Posterior vena cava (tissue), 2 donors: ENCODE results near the gene WDR48. TPM values are rescaled to one million over a fixed set of nuclear protein-coding genes. Genes with fewer than 3 reads are reported as not detected.

Experiments
- DNase-seq: peaks from one replicate; pipeline ENCODE4 v3.0.0-alpha.2; 2020; ENCODE audit warnings: low spot score
- intact Hi-C, 2 donors: fragments of 100-400 bp; cut with DNase I; formaldehyde crosslinking; loops; one replicate each; pipeline versions ENCODE4 v1.14.1 to v1.14.2; 2022 to 2023
- total RNA-seq, 2 donors: library from RNA; stranded (reverse); fragmentation: NEBNext Ultra II Directional; extraction: Animal tissue kit (Norgen Biotek cat#: 25700); gene quantifications; one replicate each; pipeline ENCODE4 v1.2.1, GENCODE V29; 2021
- donor health status: DM: yes; HTN: yes; CAD: no.
- donor health status: DM: yes; HTN: yes; CAD: no.

WDR48 gene
- total RNA-seq, 2 donors from 2014 or later = 26.6 to 28.6 TPM

- intact Hi-C loops = no loop called here
- DNase-seq = no peak
Measured at GRCh38 chr3:39113291-39113690, 61.5 kb downstream of the WDR48 start.

DNA sequence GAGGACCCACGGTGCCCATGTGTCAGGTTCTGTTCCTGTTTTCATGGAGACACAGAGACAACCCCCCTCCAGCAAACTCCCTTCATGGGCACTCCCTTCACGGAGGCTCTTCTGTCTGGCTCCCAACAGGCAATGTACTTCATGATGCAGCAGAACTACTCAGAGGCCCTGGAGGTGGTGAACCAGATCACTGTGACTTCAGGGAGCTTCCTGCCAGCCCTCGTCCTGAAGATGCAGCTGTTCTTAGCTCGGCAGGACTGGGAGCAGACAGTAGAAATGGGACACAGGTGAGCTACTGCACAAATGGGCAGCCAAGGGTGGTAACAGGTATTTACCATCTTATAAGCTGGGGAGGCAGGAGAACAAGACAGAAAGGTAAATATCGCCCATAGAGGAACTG, 62.6 kb downstream of the WDR48 start:
- intact Hi-C loops = no loop called here
- peak; percentile 42 for DNase-seq

- no peak for DNase-seq
- intact Hi-C loops = no loop called here
Measured at GRCh38 chr3:39115870-39116269, 64.1 kb downstream of the WDR48 start.

GRCh38 chr3:39118079-39118478, 66.3 kb downstream of the WDR48 start:
- DNase-seq = no peak
- intact Hi-C loops = no loop called here

GRCh38 chr3:39118931-39119660, 67.3 kb downstream of the WDR48 start:
- intact Hi-C loops = no loop called here
- no peak for DNase-seq

- intact Hi-C loops = no loop called here
- no peak for DNase-seq
Measured at GRCh38 chr3:39121621-39122020, 69.8 kb downstream of the WDR48 start.

DNA sequence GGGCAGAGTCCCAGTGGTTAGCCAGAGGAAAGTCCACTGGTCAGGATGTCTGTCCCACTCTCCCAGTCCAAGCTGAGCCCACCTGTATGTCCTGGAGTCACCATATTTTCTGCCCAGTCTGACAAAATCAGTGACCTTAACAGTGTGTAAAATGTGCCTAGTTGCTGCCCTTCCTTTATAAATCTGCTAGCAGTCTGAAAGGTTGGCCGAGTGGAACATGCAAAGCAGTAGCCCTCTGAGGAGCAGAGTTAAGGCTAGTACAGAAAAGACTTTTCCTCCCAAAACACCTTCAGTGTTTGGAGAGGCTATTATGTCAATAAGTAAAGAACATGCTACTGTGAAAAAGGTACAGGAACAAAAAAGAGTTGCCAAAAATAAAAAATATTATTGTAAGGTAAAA, 71.0 kb downstream of the WDR48 start:
- intact Hi-C loops = no loop called here
- peak; percentile 20 for DNase-seq

DNA sequence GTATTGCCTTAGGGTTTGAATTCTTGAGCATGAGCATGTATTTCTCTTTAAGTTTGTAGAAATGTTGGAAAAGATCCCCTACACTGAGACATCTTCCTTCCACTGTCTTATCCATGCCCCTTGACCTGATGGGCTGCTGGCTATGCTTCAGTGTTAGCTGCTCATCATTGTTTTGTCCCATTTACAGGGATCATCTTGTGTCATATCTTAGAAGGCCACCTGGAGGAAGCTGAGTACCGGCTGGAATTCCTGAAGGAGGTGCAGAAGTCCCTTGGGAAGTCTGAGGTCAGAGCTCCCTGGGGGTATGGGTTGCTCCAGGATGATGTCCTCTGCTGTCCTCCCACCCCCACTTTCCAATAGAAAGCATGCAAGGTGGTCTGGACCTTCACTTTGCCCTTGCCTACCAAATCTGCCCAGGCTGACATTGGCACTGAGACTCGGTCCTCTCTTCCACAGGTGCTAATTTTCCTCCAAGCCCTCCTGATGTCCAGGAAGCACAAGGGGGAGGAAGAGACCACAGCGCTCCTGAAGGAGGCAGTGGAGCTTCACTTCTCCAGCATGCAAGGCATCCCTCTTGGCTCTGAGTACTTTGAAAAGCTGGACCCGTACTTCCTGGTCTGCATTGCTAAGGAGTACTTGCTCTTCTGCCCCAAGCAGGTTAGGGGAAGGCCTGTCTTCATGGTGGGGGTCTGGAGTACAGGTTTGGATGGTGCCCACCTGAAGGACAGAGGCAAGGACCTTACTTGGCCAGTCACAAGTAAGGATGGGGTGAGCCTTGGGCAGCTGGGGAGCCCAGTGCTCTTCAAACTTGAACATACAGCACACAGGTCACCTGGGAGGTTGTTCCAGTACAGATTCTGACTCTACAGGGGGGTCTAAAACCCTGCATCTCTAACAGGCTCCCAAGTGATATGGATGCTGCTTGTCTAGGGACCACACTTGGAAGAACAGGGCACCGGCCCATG, 73.3 kb downstream of the WDR48 start:
- peak; percentile 41 for DNase-seq

DNA sequence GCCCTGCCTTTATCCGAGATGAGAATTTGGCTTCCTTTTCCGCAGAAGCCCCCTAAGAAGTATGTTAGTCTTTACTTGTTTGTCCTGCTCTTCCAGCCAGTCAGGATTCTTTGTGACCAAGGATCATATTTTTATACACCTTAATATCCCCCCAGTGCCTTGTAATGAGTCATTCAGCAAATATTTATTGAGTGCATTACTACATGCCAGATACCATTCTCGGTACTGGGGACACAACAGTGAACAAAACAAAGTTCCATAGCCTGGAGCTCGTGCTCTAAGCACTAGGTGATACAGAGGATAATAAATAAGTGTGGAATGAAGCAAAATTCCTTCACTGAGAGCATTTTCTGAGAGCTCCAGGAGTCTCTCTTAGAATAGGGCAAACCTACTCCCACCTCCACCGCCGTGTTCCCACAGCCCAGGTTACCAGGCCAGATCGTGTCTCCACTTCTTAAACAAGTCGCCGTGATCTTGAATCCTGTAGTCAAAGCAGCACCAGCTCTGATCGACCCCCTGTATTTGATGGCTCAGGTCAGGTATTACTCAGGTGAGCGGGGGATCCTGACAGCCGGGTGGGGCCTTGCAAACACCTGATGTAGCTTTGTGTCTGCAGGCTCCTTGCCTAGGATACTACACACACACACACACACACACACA, 74.2 kb downstream of the WDR48 start:
- intact Hi-C loops = loop anchor here (5.0 kb wide), 2 partner anchors 146 to 166 kb away; no protein-coding TSS in a partner anchor
- peak; percentile 40 for DNase-seq

More for the DNA sequence above, 73.3 kb downstream of the WDR48 start:
- intact Hi-C loops = loop anchor here (5.0 kb wide), 2 partner anchors 147 to 167 kb away; no protein-coding TSS in a partner anchor

DNA sequence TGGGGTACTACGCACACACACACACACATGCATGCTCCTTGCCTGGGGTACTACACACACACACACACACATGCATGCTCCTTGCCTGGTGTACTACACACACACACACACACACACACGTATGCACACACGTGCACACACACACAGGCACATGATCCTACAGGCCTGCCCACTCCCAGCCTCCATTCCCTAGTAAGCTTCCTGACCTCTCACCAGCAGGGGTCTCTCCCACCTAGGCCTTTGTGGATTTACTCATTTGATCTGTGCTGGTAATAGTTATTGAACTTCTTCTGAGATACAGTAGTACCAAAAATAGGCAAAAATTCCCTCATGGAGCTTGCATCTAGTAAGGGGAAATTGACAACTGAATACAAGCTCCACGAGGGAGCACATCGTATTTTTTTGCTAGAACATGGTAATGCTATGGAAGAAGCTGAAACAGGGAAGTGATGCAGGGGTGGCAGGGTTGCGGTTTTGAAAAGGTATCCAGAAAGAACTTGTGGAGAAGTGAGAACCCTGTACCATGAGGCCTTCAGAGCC, 74.8 kb downstream of the WDR48 start:
- DNase-seq = peak; percentile 79
- intact Hi-C loops = loop anchor here (5.0 kb wide), 2 partner anchors 146 to 166 kb away; no protein-coding TSS in a partner anchor

DNA sequence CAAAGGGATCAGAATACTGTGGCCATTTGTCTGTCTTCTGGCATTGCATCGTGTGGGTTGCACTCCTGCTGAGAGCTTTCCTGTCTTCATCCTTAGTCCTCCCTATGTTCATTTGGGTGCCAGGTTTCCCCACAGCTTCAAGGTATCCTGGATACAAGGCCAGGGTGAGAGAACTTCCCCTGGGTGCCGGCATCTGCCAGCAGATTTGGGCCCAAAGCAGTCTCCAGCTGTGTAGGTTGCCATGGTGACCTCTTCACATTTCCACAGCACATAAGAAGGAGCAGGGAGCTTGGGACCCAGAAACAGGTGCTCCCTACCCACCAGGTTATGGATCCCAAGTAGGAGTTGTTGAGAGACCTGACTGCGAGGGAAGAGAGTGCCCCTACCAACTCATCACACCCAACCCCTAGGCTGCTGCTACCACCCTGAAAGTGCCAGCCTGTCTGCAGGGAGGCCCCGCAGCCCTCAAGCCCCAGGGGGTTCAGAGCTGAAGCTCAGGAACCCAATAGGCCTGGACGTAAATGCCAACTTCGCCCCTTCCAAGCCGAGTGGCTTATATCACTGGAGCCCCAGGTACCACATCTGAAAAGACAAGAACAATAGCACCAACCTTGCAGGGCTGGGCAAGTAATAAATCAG, 75.6 kb downstream of the WDR48 start:
- intact Hi-C loops = loop anchor here (5.0 kb wide), 2 partner anchors 145 to 165 kb away; no protein-coding TSS in a partner anchor
- peak; percentile 52 for DNase-seq

- intact Hi-C loops = loop anchor here (5.0 kb wide), 2 partner anchors 144 to 164 kb away; no protein-coding TSS in a partner anchor
- no peak for DNase-seq
Measured at GRCh38 chr3:39127908-39128304, 76.1 kb downstream of the WDR48 start.

DNA sequence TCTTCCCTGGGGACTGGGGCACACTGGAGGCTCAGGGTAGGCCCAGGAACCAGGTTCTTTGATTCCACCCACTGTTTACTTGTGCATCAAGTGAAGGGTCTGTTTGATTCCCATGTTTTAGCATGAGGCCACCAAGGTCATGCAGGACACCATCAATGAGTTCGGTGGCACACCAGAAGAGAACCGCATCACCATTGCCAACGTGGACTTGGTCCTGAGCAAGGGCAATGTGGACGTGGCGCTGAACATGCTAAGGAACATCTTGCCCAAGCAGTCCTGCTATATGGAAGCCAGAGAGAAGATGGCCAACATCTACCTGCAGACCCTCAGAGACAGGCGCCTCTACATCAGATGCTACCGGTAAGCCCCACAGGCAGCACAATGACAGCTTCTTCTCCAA, 77.1 kb downstream of the WDR48 start:
- intact Hi-C loops = loop anchor here (5.0 kb wide), 2 partner anchors 143 to 163 kb away; no protein-coding TSS in a partner anchor
- DNase-seq = peak; percentile 41

GRCh38 chr3:39130026-39130425, 78.2 kb downstream of the WDR48 start:
- DNase-seq = peak; percentile 51
- intact Hi-C loops = loop anchor here in 1 of 2 donors (5.0 to 10.0 kb wide), 2 partner anchors 165 to 1547 kb away; no protein-coding TSS in a partner anchor

DNA sequence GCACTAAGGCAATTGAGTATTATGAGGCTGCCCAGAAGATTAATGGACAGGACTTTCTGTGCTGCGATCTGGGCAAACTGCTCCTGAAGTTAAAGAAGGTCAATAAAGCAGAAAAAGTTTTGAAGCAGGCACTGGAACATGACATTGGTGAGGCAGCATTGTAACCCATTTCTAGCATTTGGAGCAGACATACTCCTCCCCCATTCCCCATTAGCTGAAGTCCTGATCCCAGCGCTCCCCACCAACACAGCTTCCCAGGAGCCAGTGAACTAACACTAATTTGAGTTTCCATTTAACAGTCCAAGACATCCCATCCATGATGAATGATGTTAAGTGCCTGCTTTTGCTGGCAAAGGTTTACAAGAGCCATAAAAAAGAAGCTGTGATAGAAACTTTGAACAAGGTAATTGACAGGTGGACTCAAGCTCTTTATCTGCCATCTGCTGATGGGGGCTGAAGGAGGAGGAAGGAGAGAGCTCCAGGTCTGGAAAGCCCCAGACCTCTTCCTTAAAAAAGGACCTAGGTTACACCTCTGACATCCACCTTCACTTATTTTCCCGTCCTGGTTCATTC, 79.0 kb downstream of the WDR48 start:
- intact Hi-C loops = loop anchor here in 1 of 2 donors (5.0 to 10.0 kb wide), 2 partner anchors 164 to 1547 kb away; no protein-coding TSS in a partner anchor
- no peak for DNase-seq

DNA sequence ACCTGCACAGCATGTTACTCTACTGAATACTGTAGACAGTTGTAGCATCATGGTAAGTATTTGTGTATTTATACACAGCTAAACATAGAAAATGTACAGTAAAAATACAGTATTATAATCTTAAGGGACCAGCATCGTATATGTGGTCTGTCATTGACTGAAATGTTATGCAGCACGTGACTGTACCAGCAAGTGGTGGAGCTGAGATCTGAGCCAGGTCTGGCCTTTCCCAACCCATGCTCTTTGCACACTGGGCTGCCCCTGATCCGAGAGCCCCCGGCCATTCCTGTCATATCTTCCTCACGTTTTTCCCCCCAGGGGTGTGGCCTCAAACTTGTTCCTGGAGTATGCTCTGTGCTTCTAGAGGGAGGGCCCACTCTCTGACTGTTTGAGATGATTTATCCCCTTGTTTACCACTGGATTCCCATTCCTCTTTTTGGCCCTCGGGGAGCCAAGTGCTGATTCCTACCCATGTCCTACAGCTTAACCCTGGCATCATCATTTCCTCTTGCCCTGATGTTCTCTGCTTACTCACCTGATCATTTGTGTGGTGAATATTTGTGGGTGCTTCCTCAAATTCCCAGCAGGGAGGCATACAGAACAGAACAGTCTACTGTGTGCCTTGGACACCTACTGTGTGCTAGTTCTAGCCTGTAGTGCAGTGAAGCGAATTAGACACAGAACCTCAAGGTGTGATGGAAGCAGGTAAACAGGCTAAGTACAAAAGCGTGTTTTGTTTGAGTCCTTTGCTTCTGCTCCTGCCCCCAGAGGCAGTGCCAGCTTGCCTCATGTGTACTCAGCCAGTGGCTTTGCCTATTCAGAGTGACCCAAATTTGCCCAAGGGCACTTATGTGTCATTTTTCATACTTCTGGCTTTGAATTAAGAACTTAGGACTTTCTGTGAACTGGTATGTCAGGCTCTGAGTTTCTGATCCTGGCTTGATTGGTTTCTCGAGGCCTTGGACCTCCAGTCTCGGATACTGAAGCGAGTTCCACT, 80.6 kb downstream of the WDR48 start:
- intact Hi-C loops = loop anchor here in 1 of 2 donors (5.0 to 10.0 kb wide), 2 partner anchors 162 to 1545 kb away; no protein-coding TSS in a partner anchor
- peak; percentile 44 for DNase-seq

DNA sequence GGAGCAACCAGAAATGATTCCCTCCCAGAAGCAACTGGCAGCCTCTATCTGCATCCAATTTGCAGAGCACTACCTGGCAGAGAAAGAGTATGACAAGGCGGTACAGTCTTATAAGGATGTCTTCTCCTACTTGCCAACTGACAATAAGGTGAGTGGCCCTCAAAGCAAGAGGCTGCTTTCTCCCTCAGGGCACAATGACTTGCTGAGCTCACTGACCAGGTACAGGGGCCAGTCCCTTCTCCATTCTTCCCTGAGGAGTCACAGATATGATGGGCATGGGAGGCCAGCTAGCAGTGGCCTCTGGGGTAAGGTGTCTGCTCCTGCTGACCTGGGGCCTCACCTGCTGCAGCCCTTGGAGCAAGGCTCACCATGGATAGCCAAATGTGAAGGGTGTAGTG, 81.3 kb downstream of the WDR48 start:
- intact Hi-C loops = loop anchor here in 1 of 2 donors (5.0 to 10.0 kb wide), 2 partner anchors 162 to 1544 kb away; no protein-coding TSS in a partner anchor
- DNase-seq = no peak
